Fibroblast of lung (primary cell): Measurements from ENCODE around the gene CTDP1.

Source experiments
- EZH2 ChIP-seq: IDR thresholded peaks from 2 replicates; pipeline ENCODE4 v1.5.1; 2012; ENCODE audit warnings: low read length, control low read depth, mild to moderate bottlenecking; ENCODE audit errors: missing control alignments
- TF ChIP-seq, protein P1 (sequence below), 2 donors: IDR thresholded peaks in 1 of 2; conservative IDR thresholded peaks in 1 of 2; 1 replicate in 1 of 2; 2 replicates in 1 of 2; pipeline ENCODE4 v1.5.1; 2011 to 2012; ENCODE audit warnings: low read length in 2 of 2, control low read depth in 1 of 2, inconsistent platforms in 1 of 2, low read depth in 1 of 2, mild to moderate bottlenecking in 1 of 2

DNA sequence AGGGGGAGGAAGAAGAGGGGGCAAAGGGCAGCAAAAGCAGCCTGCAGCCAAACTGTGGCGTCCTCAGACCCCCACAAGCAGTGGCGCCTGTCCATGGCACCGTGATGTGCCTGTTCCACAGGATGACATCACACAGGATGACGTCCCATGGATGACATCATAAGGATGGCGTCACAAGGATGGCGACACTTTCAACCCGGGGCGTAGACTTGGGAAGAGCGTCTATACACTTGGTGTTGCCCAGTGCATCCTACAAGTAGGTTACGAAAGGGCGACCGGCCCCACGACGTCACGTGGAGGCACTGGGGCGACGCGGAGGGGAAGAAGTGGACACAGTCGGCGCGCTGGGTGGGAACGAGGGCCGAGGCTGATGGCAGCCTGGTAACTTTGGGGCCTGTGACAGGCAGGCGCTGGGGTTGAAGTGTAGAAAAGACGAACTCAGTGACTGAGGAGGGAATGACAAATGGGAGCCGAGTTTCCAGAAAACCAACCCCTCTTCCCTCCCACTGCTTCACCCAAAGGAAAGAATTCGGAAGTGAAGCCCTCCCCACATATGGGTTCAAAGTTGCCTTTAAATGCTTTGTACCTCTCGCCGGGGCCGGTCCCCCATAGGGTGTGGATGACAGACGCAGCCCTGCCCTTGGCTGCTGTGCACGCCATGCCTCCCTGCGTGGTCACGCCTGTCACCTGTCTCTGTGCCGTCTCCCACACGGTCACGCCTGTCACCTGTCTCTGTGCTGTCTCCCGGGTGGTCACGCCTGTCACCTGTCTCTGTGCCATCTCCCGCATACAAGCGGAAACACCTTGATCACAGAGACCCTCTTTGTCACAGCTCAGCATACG lies 104.7 kb downstream of the CTDP1 start:
- TF ChIP-seq, protein P1, sequence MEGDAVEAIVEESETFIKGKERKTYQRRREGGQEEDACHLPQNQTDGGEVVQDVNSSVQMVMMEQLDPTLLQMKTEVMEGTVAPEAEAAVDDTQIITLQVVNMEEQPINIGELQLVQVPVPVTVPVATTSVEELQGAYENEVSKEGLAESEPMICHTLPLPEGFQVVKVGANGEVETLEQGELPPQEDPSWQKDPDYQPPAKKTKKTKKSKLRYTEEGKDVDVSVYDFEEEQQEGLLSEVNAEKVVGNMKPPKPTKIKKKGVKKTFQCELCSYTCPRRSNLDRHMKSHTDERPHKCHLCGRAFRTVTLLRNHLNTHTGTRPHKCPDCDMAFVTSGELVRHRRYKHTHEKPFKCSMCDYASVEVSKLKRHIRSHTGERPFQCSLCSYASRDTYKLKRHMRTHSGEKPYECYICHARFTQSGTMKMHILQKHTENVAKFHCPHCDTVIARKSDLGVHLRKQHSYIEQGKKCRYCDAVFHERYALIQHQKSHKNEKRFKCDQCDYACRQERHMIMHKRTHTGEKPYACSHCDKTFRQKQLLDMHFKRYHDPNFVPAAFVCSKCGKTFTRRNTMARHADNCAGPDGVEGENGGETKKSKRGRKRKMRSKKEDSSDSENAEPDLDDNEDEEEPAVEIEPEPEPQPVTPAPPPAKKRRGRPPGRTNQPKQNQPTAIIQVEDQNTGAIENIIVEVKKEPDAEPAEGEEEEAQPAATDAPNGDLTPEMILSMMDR (conservative IDR thresholded peaks at IDR 0.05 in 1 of 2, IDR thresholded peaks at IDR 0.05 in 1 of 2; ENCODE audit: low read depth in 1 of 2, low read length in 2 of 2) = no peak
- no peak for TF ChIP-seq EZH2
